ENCODE measurements around the gene ETFA. TPM values are rescaled to one million over a fixed set of nuclear protein-coding genes. Genes with fewer than 3 reads are reported as not detected.

The ETFA gene
- total RNA-seq, 1 donor from 2014 or later = 165 TPM

GRCh38 chr15:76270876-76271275 lies 40.4 kb downstream of the ETFA start:
- no peak for DNase-seq

- no peak for DNase-seq
These were observed 44.2 kb downstream of the ETFA start for GRCh38 chr15:76267077-76267476.

DNA sequence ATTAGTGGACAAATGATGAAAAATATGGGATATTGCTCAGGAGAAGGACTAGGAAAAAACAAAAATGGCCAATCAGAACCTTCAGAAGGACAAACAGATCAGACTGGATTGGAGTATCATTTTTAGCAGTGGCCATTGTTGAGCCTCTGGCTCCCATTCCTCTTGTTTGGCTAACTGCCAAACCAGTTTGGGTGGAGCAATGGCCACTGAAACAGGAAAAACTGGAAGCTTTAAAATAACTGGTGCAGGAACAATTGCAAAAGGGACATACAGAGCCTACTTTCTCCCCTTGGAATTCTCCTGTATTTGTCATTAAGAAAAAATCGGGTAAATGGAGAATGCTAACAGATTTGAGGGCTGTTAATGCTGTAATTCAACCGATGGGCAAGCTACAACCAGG lies 45.5 kb downstream of the ETFA start:
- peak; percentile 25 for DNase-seq

DNA sequence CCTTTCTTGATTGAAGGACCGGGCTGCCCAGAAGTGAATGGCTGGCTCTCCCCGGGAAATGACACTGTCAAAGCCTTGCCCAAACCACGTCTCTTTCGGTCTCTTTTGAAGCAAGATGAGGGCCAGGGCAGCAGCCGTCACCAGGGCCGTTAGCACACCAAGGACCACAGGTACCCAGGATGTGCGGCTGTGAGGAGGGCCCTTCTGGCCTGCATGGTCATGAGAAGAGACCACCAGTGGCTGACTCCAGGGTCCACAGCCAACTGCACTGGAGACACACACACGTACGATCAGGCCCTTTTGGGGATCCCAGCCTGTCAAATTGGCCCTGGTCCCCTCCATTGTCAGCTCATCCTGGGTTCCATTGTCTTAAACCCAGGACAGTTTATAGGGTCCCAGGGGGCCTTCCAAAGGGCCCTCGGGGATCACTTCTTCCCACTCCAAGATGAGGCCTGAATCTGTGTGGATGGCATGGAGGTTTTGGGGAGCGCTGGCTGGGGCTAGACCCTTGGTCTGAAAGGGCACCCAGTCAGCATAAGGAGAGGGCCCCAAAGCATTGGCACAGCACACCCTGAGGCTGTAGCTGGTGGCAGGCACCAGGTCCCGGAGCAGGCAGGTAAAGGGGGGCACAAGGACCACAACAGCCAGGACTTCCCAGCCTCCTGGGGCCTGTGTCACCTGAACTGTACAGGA lies 50.9 kb downstream of the ETFA start:
- DNase-seq = no peak

GRCh38 chr15:76259392-76259791 lies 51.9 kb downstream of the ETFA start:
- no peak for DNase-seq

- no peak for DNase-seq
These were observed 52.8 kb downstream of the ETFA start for GRCh38 chr15:76258460-76258859.

- no peak for DNase-seq
These were observed 57.4 kb downstream of the ETFA start for GRCh38 chr15:76253691-76254473.

DNA sequence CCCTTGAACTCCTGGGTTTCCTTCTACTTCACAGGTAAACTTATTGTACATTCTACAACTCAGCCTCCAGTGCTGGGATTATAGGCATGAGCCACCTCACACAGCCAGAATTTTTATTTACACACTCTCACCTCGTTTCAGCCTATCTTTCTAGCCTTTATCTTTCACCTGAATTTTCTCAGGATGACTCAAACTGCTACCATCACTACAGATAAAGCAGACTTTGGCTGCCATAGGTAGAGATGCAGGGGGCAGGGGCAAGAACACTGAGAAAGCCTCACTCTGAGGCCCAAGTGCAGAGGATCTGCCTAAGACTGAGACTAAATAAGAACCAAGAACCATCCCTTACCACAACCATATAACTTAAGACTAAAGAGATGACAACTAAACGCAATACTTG lies 59.0 kb downstream of the ETFA start:
- no peak for DNase-seq

DNA sequence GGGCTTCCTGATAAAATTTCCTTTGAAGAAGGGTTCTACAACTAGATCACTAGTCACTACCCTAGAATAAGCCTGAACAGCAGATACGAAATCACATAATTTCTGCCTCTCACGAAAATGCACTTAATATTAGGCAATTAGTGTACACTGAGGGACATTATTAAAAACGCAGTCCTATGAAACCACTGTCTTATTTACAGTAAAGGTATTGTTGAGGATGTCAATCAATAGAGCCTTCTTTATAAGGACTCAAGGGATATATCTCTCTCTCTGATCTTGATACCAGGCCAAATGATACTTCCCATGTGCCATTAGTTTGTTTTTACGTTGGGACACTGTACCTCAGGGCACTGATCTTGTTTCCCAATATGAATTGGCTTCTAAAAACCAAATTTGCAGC lies 59.6 kb downstream of the ETFA start:
- DNase-seq = no peak

GRCh38 chr15:76245072-76245610 lies 66.1 kb downstream of the ETFA start:
- DNase-seq = no peak

DNA sequence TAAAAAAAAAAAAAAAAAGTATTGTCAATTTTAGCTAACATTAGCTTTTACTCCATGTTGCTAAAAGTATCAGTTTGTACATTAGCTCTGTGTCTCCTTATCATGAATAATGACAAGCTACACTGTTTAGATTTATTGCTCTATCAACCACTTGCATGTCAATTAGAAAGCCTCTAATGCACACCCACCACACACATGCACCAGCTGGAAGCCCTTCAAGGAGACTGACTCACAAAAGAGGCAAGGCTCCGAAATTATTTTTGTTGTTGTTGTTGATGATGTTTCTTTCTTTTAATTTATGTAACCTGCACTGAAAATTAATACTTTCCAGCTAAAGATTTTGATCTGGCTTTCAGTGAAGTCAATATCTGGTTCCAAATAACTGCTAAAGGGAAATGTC lies 71.5 kb downstream of the ETFA start:
- DNase-seq = no peak

GRCh38 chr15:76236350-76236749 lies 74.9 kb downstream of the ETFA start:
- DNase-seq = no peak

- peak; percentile 67 for DNase-seq
These were observed 76.0 kb downstream of the ETFA start for GRCh38 chr15:76235186-76235826.

- no peak for DNase-seq
These were observed 76.9 kb downstream of the ETFA start for GRCh38 chr15:76234337-76234889.

DNA sequence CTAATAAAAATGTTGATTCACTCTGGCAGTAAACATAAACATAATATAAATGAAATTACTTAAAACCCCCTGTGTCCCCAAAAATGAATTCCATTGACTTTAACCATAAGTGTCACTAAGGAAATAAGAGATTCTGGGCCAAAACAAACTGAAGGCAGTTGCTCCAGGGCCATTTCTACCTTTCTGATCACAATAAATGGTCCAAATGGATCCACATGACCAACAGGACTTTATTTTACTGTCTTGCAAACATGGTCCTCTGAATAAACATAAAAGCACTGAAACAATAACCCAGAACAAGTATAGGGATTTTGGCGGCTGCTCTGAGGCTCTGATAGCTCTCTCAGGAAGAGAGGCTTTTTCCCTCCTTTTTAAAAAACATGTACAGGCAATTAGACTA lies 77.3 kb downstream of the ETFA start:
- DNase-seq = no peak

- no peak for DNase-seq
These were observed 82.0 kb downstream of the ETFA start for GRCh38 chr15:76229266-76229665.

GRCh38 chr15:76223521-76223920 lies 87.7 kb downstream of the ETFA start:
- DNase-seq = no peak

GRCh38 chr15:76222159-76222558 lies 89.1 kb downstream of the ETFA start:
- no peak for DNase-seq

- no peak for DNase-seq
These were observed 90.0 kb downstream of the ETFA start for GRCh38 chr15:76221085-76221767.

GRCh38 chr15:76217882-76218217 lies 93.4 kb downstream of the ETFA start:
- DNase-seq = no peak

DNA sequence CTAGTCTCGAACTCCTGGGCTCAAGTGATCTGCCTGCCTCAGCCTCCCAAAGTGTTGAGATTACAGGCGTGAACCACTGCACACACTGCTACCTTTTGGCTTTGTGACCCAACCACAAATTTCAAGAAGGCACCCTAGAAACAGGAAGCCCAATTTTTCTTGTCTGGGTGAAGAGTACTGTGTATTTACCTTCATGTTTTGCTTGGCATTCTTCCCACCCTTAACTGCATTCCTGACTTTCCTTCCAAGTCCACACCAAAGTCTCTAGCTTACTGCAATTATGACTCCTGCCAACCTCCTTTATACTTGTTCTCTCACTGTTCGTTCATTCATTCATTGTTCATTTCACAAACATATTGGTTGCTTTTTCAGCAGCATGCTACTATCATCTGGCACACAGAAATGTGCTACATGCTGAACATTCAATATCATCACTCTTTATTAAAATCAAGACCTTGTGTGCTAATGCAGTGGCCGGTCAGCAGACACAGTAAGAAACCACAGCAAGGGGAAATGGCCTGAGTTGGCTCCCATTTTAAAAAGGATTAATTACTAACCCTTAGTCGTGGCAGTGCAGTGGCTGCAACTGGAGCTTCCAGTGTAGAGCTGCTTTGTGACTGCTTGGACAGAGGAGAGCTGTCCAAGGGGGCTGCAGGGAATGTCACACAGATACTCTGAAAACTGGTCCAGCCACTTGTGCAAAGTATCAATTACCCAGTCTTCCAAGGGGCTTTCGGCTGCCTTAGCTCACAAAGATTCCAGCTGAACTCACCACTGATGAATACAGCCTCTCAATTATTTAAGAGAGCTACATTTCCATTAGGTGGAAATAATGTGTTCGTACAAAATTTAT lies 94.0 kb downstream of the ETFA start:
- peak; percentile 46 for DNase-seq

GRCh38 chr15:76215634-76216033 lies 95.6 kb downstream of the ETFA start:
- no peak for DNase-seq

Measured in dermis blood vessel endothelial cell (primary cell).